ENCODE data around the gene SLC35B1.
A peak's percentile ranks its signal among the peaks of the same experiment; 100 is the strongest.
"Not testable (repeated sequence)": the region's sequence is repeated elsewhere in the genome, so short reads cannot be mapped to it uniquely, and the experiment has no call there.

SLC35B1 gene

GRCh38 chr17:49696233-49696761 lies 11.5 kb downstream of the SLC35B1 start:
- no peak for DNase-seq

- no peak for DNase-seq
Observed at GRCh38 chr17:49695698-49696232, 12.0 kb downstream of the SLC35B1 start.

GRCh38 chr17:49694847-49695697 lies 12.7 kb downstream of the SLC35B1 start:
- no peak for DNase-seq

- DNase-seq, result no peak
Observed at GRCh38 chr17:49692751-49693150, 15.0 kb downstream of the SLC35B1 start.

- no peak for DNase-seq
Observed at GRCh38 chr17:49691677-49692191, 16.0 kb downstream of the SLC35B1 start.

- peak; percentile 43 for DNase-seq
Observed at GRCh38 chr17:49691086-49691676, 16.6 kb downstream of the SLC35B1 start.

GRCh38 chr17:49690256-49690655 lies 17.5 kb downstream of the SLC35B1 start:
- no peak for DNase-seq

- DNase-seq, result no peak
Observed at GRCh38 chr17:49688848-49689247, 18.9 kb downstream of the SLC35B1 start.

- DNase-seq, result peak; percentile 37
Observed at GRCh38 chr17:49687878-49688491, 19.8 kb downstream of the SLC35B1 start.

- no peak for DNase-seq
Observed at GRCh38 chr17:49681106-49681979, 26.4 kb downstream of the SLC35B1 start.

GRCh38 chr17:49680314-49680713 lies 27.4 kb downstream of the SLC35B1 start:
- no peak for DNase-seq

GRCh38 chr17:49677933-49678847 lies 29.6 kb downstream of the SLC35B1 start, which contains the start of gene SPOP:
Gene SPOP, minus strand, starts transcription at chr17:49678097. Its CDS starts 55,287 bp downstream, at chr17:49622810.
- peak; percentile 100 for DNase-seq

GRCh38 chr17:49677134-49677932 lies 30.4 kb downstream of the SLC35B1 start:
- peak; percentile 92 for DNase-seq

- no peak for DNase-seq
Observed at GRCh38 chr17:49676276-49676868, 31.4 kb downstream of the SLC35B1 start.

GRCh38 chr17:49674507-49674906 lies 33.3 kb downstream of the SLC35B1 start:
- DNase-seq, result no peak

- not testable (repeated sequence) for DNase-seq
Observed at GRCh38 chr17:49673679-49674078, 34.1 kb downstream of the SLC35B1 start.

GRCh38 chr17:49670641-49671040 lies 37.1 kb downstream of the SLC35B1 start:
- DNase-seq, result peak; percentile 19

- DNase-seq, result no peak
Observed at GRCh38 chr17:49670002-49670401, 37.8 kb downstream of the SLC35B1 start.

- no peak for DNase-seq
Observed at GRCh38 chr17:49667854-49668253, 39.9 kb downstream of the SLC35B1 start.

All from fibroblast of skin of right quadriceps (primary cell).